AG09319 (cell line): ENCODE data around the gene ASCC2.

Experiments
- DNase-seq: peaks from one replicate; pipeline ENCODE4 v3.0.0-alpha.2; 2010; ENCODE audit warnings: low read depth; ENCODE audit errors: extremely low read depth
- CTCF ChIP-seq: IDR thresholded peaks from 2 replicates; pipeline ENCODE4 v1.5.1; 2011; ENCODE audit warnings: low read depth, mild to moderate bottlenecking, inconsistent platforms, low read length, moderate library complexity

Gene ASCC2

GRCh38 chr22:29788339-29789279 lies 49.5 kb downstream of the ASCC2 start:
- DNase-seq: no peak
- no peak for TF ChIP-seq CTCF

GRCh38 chr22:29787371-29787980 lies 50.6 kb downstream of the ASCC2 start:
- no peak for TF ChIP-seq CTCF
- DNase-seq: no peak

- DNase-seq: no peak
- no peak for TF ChIP-seq CTCF
These were observed 52.0 kb downstream of the ASCC2 start for GRCh38 chr22:29786031-29786430.

GRCh38 chr22:29784451-29785361 lies 53.4 kb downstream of the ASCC2 start:
- DNase-seq: no peak
- TF ChIP-seq CTCF: no peak

GRCh38 chr22:29782061-29782845 lies 55.8 kb downstream of the ASCC2 start:
- TF ChIP-seq CTCF: no peak
- no peak for DNase-seq

- TF ChIP-seq CTCF: no peak
- peak; percentile 34 for DNase-seq
These were observed 57.1 kb downstream of the ASCC2 start for GRCh38 chr22:29780748-29781676.
